CD4-positive, CD25-positive, alpha-beta regulatory T cell (primary cell): ENCODE results near the gene KMT5B. TPM values are rescaled to one million over a fixed set of nuclear protein-coding genes. Genes with fewer than 3 reads are reported as not detected.

Experiments
- ATAC-seq, 2 donors: fragments of 150-1000 bp; cut with Tn5 transposase; one replicate each; pipeline ENCODE4 v1.10.0; 2021; ENCODE audit warnings: low read depth in 2 of 2, moderate number of reproducible peaks in 2 of 2, moderate library complexity in 1 of 2
- DNase-seq, 3 donors: peaks; one replicate each; pipeline versions ENCODE4 v3.0.0 to v3.0.0-alpha.2; 2012 to 2022; ENCODE audit warnings: mixed read lengths in 1 of 3
- H3K27ac ChIP-seq: one replicate; pipeline ENCODE4 v1.7.0; 2013; ENCODE audit warnings: mild to moderate bottlenecking, low read length; ENCODE audit not compliant: insufficient read depth, poor library complexity, severe bottlenecking
- H3K27me3 ChIP-seq: one replicate; pipeline ENCODE4 v1.7.0; 2013; ENCODE audit warnings: low read length; ENCODE audit not compliant: control insufficient read depth, insufficient read depth
- H3K36me3 ChIP-seq: one replicate; pipeline ENCODE4 v1.7.0; 2013; ENCODE audit warnings: mild to moderate bottlenecking, low read length, moderate library complexity; ENCODE audit not compliant: control insufficient read depth, insufficient read depth
- H3K4me1 ChIP-seq: 2 replicates; pipeline ENCODE4 v1.7.0; 2013; ENCODE audit warnings: mild to moderate bottlenecking, low read length; ENCODE audit not compliant: insufficient read depth, control insufficient read depth, poor library complexity, severe bottlenecking
- H3K4me3 ChIP-seq: one replicate; pipeline ENCODE4 v1.7.0; 2013; ENCODE audit warnings: low read depth, mild to moderate bottlenecking, low read length, moderate library complexity
- H3K9me3 ChIP-seq, 2 experiments: 1 replicate in 1 of 2; 2 replicates in 1 of 2; pipeline ENCODE4 v1.7.0; 2013; ENCODE audit warnings: low read length in 2 of 2, mild to moderate bottlenecking in 1 of 2, moderate library complexity in 1 of 2; ENCODE audit not compliant: control insufficient read depth in 2 of 2
- H3K27ac Mint-ChIP-seq, 3 donors: one replicate each; pipeline ENCODE4 v1.8.0; 2020 to 2022; ENCODE audit warnings: mild to moderate bottlenecking in 3 of 3, mixed read lengths in 3 of 3, moderate library complexity in 2 of 3
- H3K27me3 Mint-ChIP-seq: one replicate; pipeline ENCODE4 v1.8.0; 2022; ENCODE audit warnings: mild to moderate bottlenecking, mixed read lengths
- H3K36me3 Mint-ChIP-seq: one replicate; pipeline ENCODE4 v1.8.0; 2020; ENCODE audit warnings: mixed read lengths
- H3K4me1 Mint-ChIP-seq, 4 donors: one replicate each; pipeline ENCODE4 v1.8.0; 2020 to 2022; ENCODE audit warnings: mixed read lengths in 4 of 4, mild to moderate bottlenecking in 1 of 4
- H3K4me3 Mint-ChIP-seq, 4 donors: one replicate each; pipeline ENCODE4 v1.8.0; 2020 to 2022; ENCODE audit warnings: mild to moderate bottlenecking in 4 of 4, mixed read lengths in 4 of 4, moderate library complexity in 3 of 4
- H3K9me3 Mint-ChIP-seq, 7 donors: one replicate each; pipeline ENCODE4 v1.8.0; 2020 to 2022; ENCODE audit warnings: mixed read lengths in 7 of 7, mild to moderate bottlenecking in 3 of 7, moderate library complexity in 2 of 7
- polyA plus RNA-seq, 4 donors: library from polyadenylated mRNA; unstranded; fragments of 300-500 nt; fragmentation: Illumina TruSeq; gene quantifications; one replicate each; pipeline ENCODE4 v1.2.3, GENCODE V29; 2021
- total RNA-seq: library from RNA; stranded (reverse); gene quantifications from one replicate; pipeline ENCODE4 v1.2.3, GENCODE V29; 2022

The KMT5B gene
- total and polyA plus RNA-seq, 5 donors from 2014 or later: 31.6 to 43.1 (median 37.2) TPM

- no peak for ATAC-seq
- peak overlapping the region in 2 of 3 donors; percentile 6 to 76 for H3K27ac Mint-ChIP-seq
- no peak overlapping the region for H3K4me3 ChIP-seq
- no peaks in the 10 kb centered on the region for H3K27me3 Mint-ChIP-seq
- H3K9me3 ChIP-seq: no peaks in the 10 kb centered on the region
- peaks cover 22 to 82% (median 44%) of the 10 kb centered on the region in 4 donors for H3K4me1 Mint-ChIP-seq
- H3K4me1 ChIP-seq: peaks cover 27% of the 10 kb centered on the region
- H3K36me3 Mint-ChIP-seq: peaks cover 5% of the 10 kb centered on the region
- peak overlapping the region in 2 of 4 donors; percentile 27 to 76 for H3K4me3 Mint-ChIP-seq
- peaks cover 0 to 2% (median 0%) of the 10 kb centered on the region in 7 donors for H3K9me3 Mint-ChIP-seq
- no peak overlapping the region for H3K27ac ChIP-seq
- no peaks in the 10 kb centered on the region for H3K27me3 ChIP-seq
- DNase-seq: no peak
- peaks cover 3% of the 10 kb centered on the region for H3K36me3 ChIP-seq
These were observed 8.7 kb downstream of the KMT5B start for GRCh38 chr11:68204402-68204801.

GRCh38 chr11:68202165-68202564 lies 10.9 kb downstream of the KMT5B start:
- Histone ChIP-seq H3K4me3 (no peak overlapping the region), H3K36me3 (peaks cover 3% of the 10 kb centered on the region), H3K9me3 (no peaks in the 10 kb centered on the region), H3K4me1 (peaks cover 24% of the 10 kb centered on the region), H3K27ac (no peak overlapping the region), H3K27me3 (no peaks in the 10 kb centered on the region)
- Mint-ChIP-seq H3K27me3 (no peaks in the 10 kb centered on the region), H3K9me3 (peaks cover 0 to 2% (median 0%) of the 10 kb centered on the region in 7 donors), H3K4me1 (peaks cover 23 to 85% (median 43%) of the 10 kb centered on the region in 4 donors), H3K27ac (no peak overlapping the region), H3K36me3 (peaks cover 5% of the 10 kb centered on the region), H3K4me3 (no peak overlapping the region)
- no peak for DNase-seq
- no peak for ATAC-seq

GRCh38 chr11:68201492-68201891 lies 11.6 kb downstream of the KMT5B start:
- H3K4me3 Mint-ChIP-seq: no peak overlapping the region
- Histone ChIP-seq H3K36me3 (peaks cover 3% of the 10 kb centered on the region), H3K27me3 (no peaks in the 10 kb centered on the region), H3K4me1 (peaks cover 24% of the 10 kb centered on the region), H3K27ac (no peak overlapping the region), H3K4me3 (no peak overlapping the region), H3K9me3 (no peaks in the 10 kb centered on the region)
- ATAC-seq (no peak), DNase-seq (no peak)
- no peak overlapping the region for H3K27ac Mint-ChIP-seq
- peaks cover 23 to 81% (median 40%) of the 10 kb centered on the region in 4 donors for H3K4me1 Mint-ChIP-seq
- H3K36me3 Mint-ChIP-seq: peaks cover 5% of the 10 kb centered on the region
- peaks cover 0 to 2% (median 0%) of the 10 kb centered on the region in 7 donors for H3K9me3 Mint-ChIP-seq
- no peaks in the 10 kb centered on the region for H3K27me3 Mint-ChIP-seq

GRCh38 chr11:68200639-68201038 lies 12.5 kb downstream of the KMT5B start:
- no peaks in the 10 kb centered on the region for H3K9me3 ChIP-seq
- H3K36me3 ChIP-seq: peaks cover 3% of the 10 kb centered on the region
- DNase-seq (no peak), ATAC-seq (no peak)
- no peaks in the 10 kb centered on the region for H3K27me3 ChIP-seq
- H3K36me3 Mint-ChIP-seq: peaks cover 5% of the 10 kb centered on the region
- no peak overlapping the region for H3K4me3 ChIP-seq
- no peak overlapping the region for H3K27ac Mint-ChIP-seq
- H3K27ac ChIP-seq: no peak overlapping the region
- no peaks in the 10 kb centered on the region for H3K27me3 Mint-ChIP-seq
- peaks cover 16 to 81% (median 36%) of the 10 kb centered on the region in 4 donors for H3K4me1 Mint-ChIP-seq
- peaks cover 20% of the 10 kb centered on the region for H3K4me1 ChIP-seq
- peaks cover 0 to 2% (median 0%) of the 10 kb centered on the region in 7 donors for H3K9me3 Mint-ChIP-seq
- H3K4me3 Mint-ChIP-seq: peak overlapping the region in 1 of 4 donors; percentile 14

GRCh38 chr11:68199295-68199987 lies 13.7 kb downstream of the KMT5B start:
- peaks cover 21 to 82% (median 36%) of the 10 kb centered on the region in 4 donors for H3K4me1 Mint-ChIP-seq

GRCh38 chr11:68196219-68196618 lies 16.9 kb downstream of the KMT5B start:
- Mint-ChIP-seq H3K27ac (peak overlapping the region in 1 of 3 donors; percentile 2), H3K4me3 (no peak overlapping the region), H3K36me3 (peaks cover 5% of the 10 kb centered on the region), H3K27me3 (no peaks in the 10 kb centered on the region), H3K4me1 (peaks cover 36 to 81% (median 47%) of the 10 kb centered on the region in 4 donors), H3K9me3 (peaks cover 0 to 2% (median 0%) of the 10 kb centered on the region in 7 donors)
- DNase-seq (no peak), ATAC-seq (no peak)
- Histone ChIP-seq H3K4me3 (no peak overlapping the region), H3K27ac (no peak overlapping the region), H3K27me3 (no peaks in the 10 kb centered on the region), H3K9me3 (no peaks in the 10 kb centered on the region), H3K4me1 (peaks cover 3% of the 10 kb centered on the region), H3K36me3 (peaks cover 3% of the 10 kb centered on the region)

More at GRCh38 chr11:68199295-68199987, 13.7 kb downstream of the KMT5B start:
- DNase-seq: no peak
- Histone ChIP-seq H3K4me1 (peaks cover 15% of the 10 kb centered on the region), H3K36me3 (peaks cover 3% of the 10 kb centered on the region), H3K27ac (no peak overlapping the region), H3K9me3 (no peaks in the 10 kb centered on the region), H3K4me3 (no peak overlapping the region), H3K27me3 (no peaks in the 10 kb centered on the region)
- H3K27ac Mint-ChIP-seq: no peak overlapping the region
- no peak for ATAC-seq
- H3K36me3 Mint-ChIP-seq: peaks cover 5% of the 10 kb centered on the region
- H3K4me3 Mint-ChIP-seq: peak overlapping the region in 3 of 4 donors; percentile 4 to 39 (median 33)
- peaks cover 0 to 2% (median 0%) of the 10 kb centered on the region in 7 donors for H3K9me3 Mint-ChIP-seq
- no peaks in the 10 kb centered on the region for H3K27me3 Mint-ChIP-seq

- Histone ChIP-seq H3K27ac (no peak overlapping the region), H3K36me3 (peaks cover 3% of the 10 kb centered on the region), H3K9me3 (no peaks in the 10 kb centered on the region), H3K4me1 (no peaks in the 10 kb centered on the region), H3K4me3 (no peak overlapping the region), H3K27me3 (no peaks in the 10 kb centered on the region)
- Mint-ChIP-seq H3K27me3 (no peaks in the 10 kb centered on the region), H3K9me3 (peaks cover 0 to 2% (median 0%) of the 10 kb centered on the region in 7 donors), H3K4me1 (peaks cover 34 to 76% (median 46%) of the 10 kb centered on the region in 4 donors), H3K36me3 (peaks cover 3% of the 10 kb centered on the region), H3K4me3 (peak overlapping the region in 1 of 4 donors; percentile 41), H3K27ac (peak overlapping the region in 1 of 3 donors; percentile 71)
- ATAC-seq (no peak), DNase-seq (no peak)
These were observed 18.3 kb downstream of the KMT5B start for GRCh38 chr11:68194675-68195294.
